GM12801 (cell line): ENCODE data around the gene AKAP13.

Experiments
- TF ChIP-seq, protein P1 (sequence below): IDR thresholded peaks from one replicate; pipeline ENCODE4 v1.5.1; 2011; ENCODE audit warnings: control low read depth; ENCODE audit not compliant: insufficient read length; ENCODE audit errors: extremely low read depth

AKAP13 gene

DNA sequence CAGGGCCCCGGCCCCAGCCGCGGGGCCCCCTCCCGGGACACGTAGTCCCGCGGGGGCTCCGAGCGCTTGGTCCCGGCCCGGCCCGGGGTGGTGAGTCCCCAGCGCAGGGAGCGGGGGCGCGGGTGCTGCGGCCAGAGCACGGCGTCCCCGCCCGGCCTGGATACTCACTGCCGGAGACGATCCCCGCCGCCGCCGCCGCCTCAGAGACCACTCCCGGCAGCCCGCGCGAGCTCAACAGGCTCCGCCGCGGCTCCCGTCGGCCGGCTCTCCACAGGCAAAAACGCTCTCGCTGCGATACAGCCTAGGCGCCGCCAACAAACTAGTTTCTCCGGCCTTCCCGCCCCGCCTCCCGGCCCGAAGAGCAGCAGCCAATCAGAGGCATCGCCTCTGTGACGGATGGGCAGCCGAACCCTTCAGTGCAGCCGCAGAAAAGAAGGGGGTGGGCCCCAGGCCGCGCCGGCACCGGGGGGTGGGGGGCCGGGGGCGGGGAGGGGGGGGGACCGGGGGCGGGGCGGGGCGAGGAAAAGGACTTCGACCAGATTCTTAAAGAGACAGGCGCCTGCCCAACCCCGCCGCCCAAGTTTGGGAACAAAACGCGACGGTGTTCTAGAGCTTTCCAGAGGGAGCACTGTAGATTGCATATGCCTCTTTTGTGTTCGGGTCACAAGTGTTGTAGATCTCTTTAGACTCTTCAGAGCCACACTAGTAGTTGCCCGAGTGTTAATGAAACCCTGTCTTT, 414.4 kb downstream of the AKAP13 start, which contains the start of gene KLHL25:
Gene KLHL25 (minus strand): TSS at position 328 of the 739 bp plus-strand sequence. CDS start 25,115 bp downstream, outside the sequence.
- TF ChIP-seq, protein P1, sequence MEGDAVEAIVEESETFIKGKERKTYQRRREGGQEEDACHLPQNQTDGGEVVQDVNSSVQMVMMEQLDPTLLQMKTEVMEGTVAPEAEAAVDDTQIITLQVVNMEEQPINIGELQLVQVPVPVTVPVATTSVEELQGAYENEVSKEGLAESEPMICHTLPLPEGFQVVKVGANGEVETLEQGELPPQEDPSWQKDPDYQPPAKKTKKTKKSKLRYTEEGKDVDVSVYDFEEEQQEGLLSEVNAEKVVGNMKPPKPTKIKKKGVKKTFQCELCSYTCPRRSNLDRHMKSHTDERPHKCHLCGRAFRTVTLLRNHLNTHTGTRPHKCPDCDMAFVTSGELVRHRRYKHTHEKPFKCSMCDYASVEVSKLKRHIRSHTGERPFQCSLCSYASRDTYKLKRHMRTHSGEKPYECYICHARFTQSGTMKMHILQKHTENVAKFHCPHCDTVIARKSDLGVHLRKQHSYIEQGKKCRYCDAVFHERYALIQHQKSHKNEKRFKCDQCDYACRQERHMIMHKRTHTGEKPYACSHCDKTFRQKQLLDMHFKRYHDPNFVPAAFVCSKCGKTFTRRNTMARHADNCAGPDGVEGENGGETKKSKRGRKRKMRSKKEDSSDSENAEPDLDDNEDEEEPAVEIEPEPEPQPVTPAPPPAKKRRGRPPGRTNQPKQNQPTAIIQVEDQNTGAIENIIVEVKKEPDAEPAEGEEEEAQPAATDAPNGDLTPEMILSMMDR, result no peak

DNA sequence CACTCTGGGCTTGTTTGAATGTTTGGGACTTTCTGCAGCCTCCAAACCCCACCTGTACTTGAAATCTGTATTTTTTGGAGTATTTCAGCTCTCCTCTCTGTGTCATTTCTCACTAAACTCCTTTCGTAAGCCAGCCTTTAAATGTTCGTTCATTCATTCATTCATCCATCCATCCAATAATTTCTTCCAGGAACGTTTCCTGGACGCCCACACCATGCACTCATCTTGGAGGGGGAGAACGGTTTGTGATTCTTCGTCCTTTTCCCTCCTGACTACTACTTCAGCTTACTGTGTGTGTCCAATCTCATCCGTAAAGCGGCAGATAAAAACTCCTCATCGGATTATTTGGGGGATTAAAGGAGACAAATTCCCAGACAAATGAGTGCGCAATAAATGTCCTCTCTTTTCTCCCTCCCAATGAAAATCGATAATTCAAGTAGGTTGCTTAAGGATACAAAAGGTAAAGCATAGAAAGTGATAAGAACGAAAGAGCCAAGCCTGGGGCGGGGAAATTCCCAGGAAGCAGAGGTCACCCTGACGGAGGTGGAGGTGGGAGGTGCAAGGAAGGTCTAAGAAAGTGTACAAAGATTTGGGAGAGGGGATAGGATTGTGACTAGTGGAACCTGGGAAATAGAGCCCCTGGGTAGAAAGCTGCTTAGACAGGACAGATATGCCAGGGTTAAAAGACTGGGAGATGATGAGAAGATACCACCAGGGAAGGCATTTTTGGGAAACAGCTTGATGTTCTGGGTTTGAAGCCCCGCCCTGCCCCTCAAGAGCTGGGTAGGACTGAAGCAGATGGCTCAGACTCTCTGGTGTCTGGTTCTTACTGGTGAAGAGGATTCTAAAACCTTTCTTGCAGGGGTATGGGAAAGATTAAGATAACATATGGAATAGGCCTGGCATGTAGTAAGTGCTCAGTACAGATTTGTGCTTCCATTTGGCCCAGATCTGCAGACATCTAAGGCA, 415.2 kb downstream of the AKAP13 start:
- TF ChIP-seq, protein P1, result no peak
